Mucosa of descending colon (tissue), 3 donors: ENCODE measurements around the gene CCL17. TPM values are rescaled to one million over a fixed set of nuclear protein-coding genes. Genes with fewer than 3 reads are reported as not detected.

Experiments used
- ATAC-seq: fragments of 200-7000 bp; cut with Tn5 transposase; one replicate; pipeline ENCODE4 v1.9.1; 2020; ENCODE audit warnings: mild to moderate bottlenecking, moderate library complexity
- DNase-seq, 3 donors: peaks; one replicate each; pipeline ENCODE4 v3.0.0-alpha.2; 2020
- H3K36me3 ChIP-seq: fragments of 200-600 bp; one replicate; pipeline ENCODE4 v1.8.0; 2021; ENCODE audit warnings: low read depth, mild to moderate bottlenecking
- H3K4me1 ChIP-seq: fragments of 200-600 bp; one replicate; pipeline ENCODE4 v1.8.0; 2021; ENCODE audit warnings: low read depth, mild to moderate bottlenecking
- H3K4me3 ChIP-seq: fragments of 200-600 bp; one replicate; pipeline ENCODE4 v1.8.0; 2021; ENCODE audit warnings: mild to moderate bottlenecking
- H3K9me3 ChIP-seq: fragments of 200-600 bp; one replicate; pipeline ENCODE4 v1.8.0; 2021; ENCODE audit warnings: mild to moderate bottlenecking
- CTCF ChIP-seq: fragments of 200-600 bp; IDR thresholded peaks from one replicate; pipeline ENCODE4 v1.8.0; 2022; ENCODE audit warnings: antibody characterized with exemption, mild to moderate bottlenecking
- intact Hi-C, 2 donors: fragments of 100-400 bp; cut with DNase I in 1 of 2; cut with micrococcal nuclease in 1 of 2; formaldehyde crosslinking; loops; one replicate each; pipeline versions ENCODE4 v1.11.0 to v1.11.1; 2022; cut with DNase I, micrococcal nuclease
- long read RNA-seq, 2 donors: library from polyadenylated mRNA; unstranded; transcript quantifications; one replicate each; pipeline ENCODE4 v2.0.0, GENCODE V29; 2019 to 2021
- total RNA-seq, 3 donors: library from RNA; stranded (reverse); fragmentation: NEBNext Ultra II Directional in 2 of 3; extraction: Animal tissue kit (Norgen Biotek cat#: 25700) in 2 of 3; gene quantifications; one replicate each; pipeline versions ENCODE4 v1.2.1 to v1.2.4, GENCODE V29; 2021 to 2023
- donor health status: DM: no; HTN: no; CAD: no; lungs with moderate emphysema.
- donor health status: DM: no; HTN: no; CAD: no.
- donor health status: DM: no; HTN: yes; CAD: no.

The CCL17 gene
- total RNA-seq = not detected
- long read RNA-seq, donor 1 = 0 reads
- long read RNA-seq, donor 2 = 0 reads

GRCh38 chr16:57403965-57404817, at the start of gene CCL17:
TSS of gene CCL17 (plus strand) at chr16:57404767. CDS start at chr16:57413933, 9,166 bp downstream.
- Histone ChIP-seq H3K9me3 (no peaks in the 10 kb centered on the region), H3K4me1 (no peaks in the 10 kb centered on the region), H3K4me3 (no peak within 1 kb of the TSS), H3K36me3 (no peaks in the 10 kb centered on the region)
- no peak for DNase-seq
- no peak for ATAC-seq
- TF ChIP-seq CTCF = no peak
- intact Hi-C loops = no loop called here

GRCh38 chr16:57355898-57356414, 48.6 kb upstream of the CCL17 start:
- H3K4me1 ChIP-seq = no peaks in the 10 kb centered on the region
- ATAC-seq (no peak), DNase-seq (no peak)
- no peaks in the 10 kb centered on the region for H3K36me3 ChIP-seq
- intact Hi-C loops = no loop called here
- no peak for TF ChIP-seq CTCF
- H3K9me3 ChIP-seq = no peaks in the 10 kb centered on the region
- no peak overlapping the region for H3K4me3 ChIP-seq

GRCh38 chr16:57356547-57356946, 48.0 kb upstream of the CCL17 start:
- DNase-seq = no peak
- intact Hi-C loops = no loop called here

GRCh38 chr16:57357330-57358085, 47.1 kb upstream of the CCL17 start:
- TF ChIP-seq CTCF = no peak
- ATAC-seq = no peak
- intact Hi-C loops = no loop called here

More at GRCh38 chr16:57356547-57356946, 48.0 kb upstream of the CCL17 start:
- no peaks in the 10 kb centered on the region for H3K36me3 ChIP-seq
- H3K4me3 ChIP-seq = no peak overlapping the region
- no peak for ATAC-seq
- no peak for TF ChIP-seq CTCF
- no peaks in the 10 kb centered on the region for H3K9me3 ChIP-seq
- no peaks in the 10 kb centered on the region for H3K4me1 ChIP-seq

GRCh38 chr16:57358086-57358420, 46.5 kb upstream of the CCL17 start:
- Histone ChIP-seq H3K36me3 (no peaks in the 10 kb centered on the region), H3K4me1 (no peaks in the 10 kb centered on the region), H3K4me3 (no peak overlapping the region), H3K9me3 (no peaks in the 10 kb centered on the region)
- intact Hi-C loops = no loop called here
- no peak for DNase-seq
- ATAC-seq = no peak
- TF ChIP-seq CTCF = no peak

More at GRCh38 chr16:57357330-57358085, 47.1 kb upstream of the CCL17 start:
- no peaks in the 10 kb centered on the region for H3K36me3 ChIP-seq
- H3K9me3 ChIP-seq = no peaks in the 10 kb centered on the region
- H3K4me3 ChIP-seq = no peak overlapping the region
- DNase-seq = no peak
- no peaks in the 10 kb centered on the region for H3K4me1 ChIP-seq
